ENCODE measurements around the gene ANK2. TPM values are rescaled to one million over a fixed set of nuclear protein-coding genes. Genes with fewer than 3 reads are reported as not detected.

The ANK2 gene
- total RNA-seq, 5 donors from 2014 or later (not counting 1 experiment from before 2014, with no cell fraction given): 0.25 to 0.62 (median 0.31) TPM; not detected in 1

DNA sequence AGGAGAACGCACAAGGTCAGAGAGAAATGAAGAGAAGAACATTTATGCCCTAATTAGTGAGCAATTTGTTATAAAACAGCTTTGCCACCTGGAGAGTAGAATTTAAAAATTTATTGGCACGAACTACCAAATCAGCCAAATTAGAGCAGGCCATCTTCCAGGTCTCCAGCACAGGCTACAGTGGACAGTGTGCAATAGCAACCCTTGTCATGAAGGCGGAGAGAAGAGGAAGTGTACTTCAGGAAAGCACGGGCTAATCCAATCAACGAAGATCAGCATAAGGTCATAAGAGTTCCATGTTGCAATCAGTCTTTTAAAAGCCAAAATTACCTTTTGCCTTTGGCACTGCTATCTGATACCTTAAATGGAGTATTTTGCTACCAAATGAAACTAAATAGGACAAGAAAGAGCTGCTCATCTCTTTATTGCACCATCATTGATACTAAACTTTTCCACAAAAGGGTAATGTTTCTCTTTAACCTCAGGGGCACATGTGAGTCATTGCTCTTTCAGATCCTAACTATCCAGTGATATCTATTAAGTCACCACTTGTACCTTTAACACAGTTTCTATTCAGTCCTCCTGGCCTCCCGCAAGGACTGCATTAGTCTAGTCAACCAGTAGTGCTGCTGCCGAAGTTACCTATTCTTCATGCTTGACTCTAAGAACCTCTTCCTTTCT, 19.9 kb downstream of the ANK2 start:
- H3K27me3 ChIP-seq (replicated peaks in 1 of 2; ENCODE audit: control insufficient read depth in 2 of 2, extremely low read depth in 1 of 2, insufficient read depth in 2 of 2, low read length in 1 of 2): no peaks in the 10 kb centered on the region
- H3K27ac ChIP-seq (ENCODE audit: low read length): no peak overlapping the region
- H3K9me3 ChIP-seq: no peaks in the 10 kb centered on the region
- no peak overlapping the region for H3K4me3 Mint-ChIP-seq
- H3K36me3 ChIP-seq (ENCODE audit: control insufficient read depth in 2 of 2, extremely low read depth in 1 of 2, insufficient read depth in 1 of 2, low read length in 1 of 2): no peaks in the 10 kb centered on the region
- no peaks in the 10 kb centered on the region for H3K4me1 ChIP-seq (ENCODE audit: control insufficient read depth in 1 of 2, extremely low read depth in 1 of 2, insufficient read depth in 2 of 2, low read length in 2 of 2)
- POLR2A ChIA-PET: no interaction called here
- peaks cover 5 to 8% of the 10 kb centered on the region in 2 donors for H3K27me3 Mint-ChIP-seq
- ATAC-seq (replicated peaks in 1 of 4) (no peak), DNase-seq (no peak)
- H3K27ac Mint-ChIP-seq: no peak overlapping the region
- CTCF ChIA-PET: no interaction called here
- H3K9me3 Mint-ChIP-seq: peaks cover 0 to 7% (median 0%) of the 10 kb centered on the region in 3 donors
- 80% methylated on average over 7 of the region's 7 CpGs for WGBS (ENCODE audit: insufficient coverage)
- H3K4me1 Mint-ChIP-seq: no peaks in the 10 kb centered on the region
- no peak overlapping the region for H3K4me3 ChIP-seq (ENCODE audit: control insufficient read depth in 1 of 2, extremely low read depth in 1 of 2, low read length in 1 of 2)
- no peaks in the 10 kb centered on the region for H3K36me3 Mint-ChIP-seq

GRCh38 chr4:113070755-113071154, 21.3 kb downstream of the ANK2 start:
- peaks cover 5 to 8% of the 10 kb centered on the region in 2 donors for H3K27me3 Mint-ChIP-seq
- no peaks in the 10 kb centered on the region for H3K36me3 Mint-ChIP-seq
- peaks cover 0 to 7% (median 0%) of the 10 kb centered on the region in 3 donors for H3K9me3 Mint-ChIP-seq
- H3K27me3 ChIP-seq (replicated peaks in 1 of 2; ENCODE audit: control insufficient read depth in 2 of 2, extremely low read depth in 1 of 2, insufficient read depth in 2 of 2, low read length in 1 of 2): no peaks in the 10 kb centered on the region
- H3K4me1 Mint-ChIP-seq: no peaks in the 10 kb centered on the region
- no peak overlapping the region for H3K27ac ChIP-seq (ENCODE audit: low read length)
- ATAC-seq (replicated peaks in 1 of 4) (no peak), DNase-seq (no peak)
- no CpG with 5 or more reads among the region's 2 CpGs for WGBS (ENCODE audit: insufficient coverage)
- H3K36me3 ChIP-seq (ENCODE audit: control insufficient read depth in 2 of 2, extremely low read depth in 1 of 2, insufficient read depth in 1 of 2, low read length in 1 of 2): no peaks in the 10 kb centered on the region
- H3K4me1 ChIP-seq (ENCODE audit: control insufficient read depth in 1 of 2, extremely low read depth in 1 of 2, insufficient read depth in 2 of 2, low read length in 2 of 2): no peaks in the 10 kb centered on the region
- no peak overlapping the region for H3K4me3 ChIP-seq (ENCODE audit: control insufficient read depth in 1 of 2, extremely low read depth in 1 of 2, low read length in 1 of 2)
- no peaks in the 10 kb centered on the region for H3K9me3 ChIP-seq
- no peak overlapping the region for H3K27ac Mint-ChIP-seq
- no peak overlapping the region for H3K4me3 Mint-ChIP-seq
- ChIA-PET CTCF (no interaction called here), POLR2A (no interaction called here)

DNA sequence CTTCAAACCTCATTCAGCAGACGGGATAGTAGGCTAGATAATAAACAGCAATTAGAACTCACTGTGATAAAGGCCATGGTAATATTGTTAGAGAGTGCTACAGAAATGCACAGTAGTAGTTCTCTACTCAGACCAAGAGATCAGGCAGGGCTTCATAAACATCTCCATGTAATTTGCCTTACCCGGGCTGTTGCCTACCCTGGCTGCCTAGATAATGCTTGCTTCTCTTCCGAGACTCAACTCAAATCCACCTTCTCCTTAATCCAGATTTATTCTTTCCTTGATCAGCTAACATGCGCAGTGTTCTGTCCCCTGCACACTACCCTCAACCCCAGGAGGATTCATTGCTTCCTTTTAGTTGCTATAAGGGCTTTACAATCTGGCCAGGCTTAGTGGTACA, 21.8 kb downstream of the ANK2 start:
- ATAC-seq (replicated peaks in 1 of 4): no peak
- WGBS (ENCODE audit: insufficient coverage): 82% methylated on average over 3 of the region's 4 CpGs

DNA sequence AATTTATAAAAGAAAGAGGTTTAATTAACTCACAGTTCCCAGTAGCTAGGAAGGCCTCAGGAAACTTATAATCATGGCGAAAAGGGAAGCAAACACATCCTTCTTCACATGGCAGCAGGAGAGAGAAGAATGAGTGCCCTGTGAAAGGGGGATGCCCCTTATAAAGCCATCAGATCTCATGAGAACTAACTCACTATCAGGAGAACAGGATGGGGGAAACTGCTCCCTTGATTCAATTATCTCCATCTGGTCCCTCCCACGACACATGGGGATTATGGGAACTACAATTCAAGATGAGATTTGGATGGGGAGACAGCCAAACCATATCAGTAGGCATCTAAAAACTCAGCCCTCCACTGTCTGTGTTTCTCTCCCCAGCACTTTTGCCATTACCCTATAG, 22.4 kb downstream of the ANK2 start:
- H3K27ac ChIP-seq (ENCODE audit: low read length): no peak overlapping the region
- ChIA-PET POLR2A (no interaction called here), CTCF (no interaction called here)
- no peaks in the 10 kb centered on the region for H3K27me3 ChIP-seq (replicated peaks in 1 of 2; ENCODE audit: control insufficient read depth in 2 of 2, extremely low read depth in 1 of 2, insufficient read depth in 2 of 2, low read length in 1 of 2)
- no peaks in the 10 kb centered on the region for H3K36me3 Mint-ChIP-seq
- no peaks in the 10 kb centered on the region for H3K9me3 ChIP-seq
- no CpG with 5 or more reads among the region's 2 CpGs for WGBS (ENCODE audit: insufficient coverage)
- no peaks in the 10 kb centered on the region for H3K36me3 ChIP-seq (ENCODE audit: control insufficient read depth in 2 of 2, extremely low read depth in 1 of 2, insufficient read depth in 1 of 2, low read length in 1 of 2)
- no peak overlapping the region for H3K4me3 ChIP-seq (ENCODE audit: control insufficient read depth in 1 of 2, extremely low read depth in 1 of 2, low read length in 1 of 2)
- ATAC-seq (replicated peaks in 1 of 4): no peak
- H3K4me1 Mint-ChIP-seq: no peaks in the 10 kb centered on the region
- peaks cover 0 to 4% of the 10 kb centered on the region in 2 donors for H3K27me3 Mint-ChIP-seq
- H3K9me3 Mint-ChIP-seq: peaks cover 0 to 4% (median 0%) of the 10 kb centered on the region in 3 donors
- no peaks in the 10 kb centered on the region for H3K4me1 ChIP-seq (ENCODE audit: control insufficient read depth in 1 of 2, extremely low read depth in 1 of 2, insufficient read depth in 2 of 2, low read length in 2 of 2)
- H3K4me3 Mint-ChIP-seq: no peak overlapping the region
- no peak overlapping the region for H3K27ac Mint-ChIP-seq
- no peak for DNase-seq

More for the DNA sequence above, 21.8 kb downstream of the ANK2 start:
- H3K9me3 Mint-ChIP-seq: peaks cover 0 to 7% (median 0%) of the 10 kb centered on the region in 3 donors
- no peak overlapping the region for H3K27ac ChIP-seq (ENCODE audit: low read length)
- H3K4me3 Mint-ChIP-seq: no peak overlapping the region
- no peaks in the 10 kb centered on the region for H3K4me1 Mint-ChIP-seq
- ChIA-PET POLR2A (no interaction called here), CTCF (no interaction called here)
- no peaks in the 10 kb centered on the region for H3K4me1 ChIP-seq (ENCODE audit: control insufficient read depth in 1 of 2, extremely low read depth in 1 of 2, insufficient read depth in 2 of 2, low read length in 2 of 2)
- H3K36me3 Mint-ChIP-seq: no peaks in the 10 kb centered on the region
- no peak for DNase-seq
- H3K27ac Mint-ChIP-seq: no peak overlapping the region
- no peaks in the 10 kb centered on the region for H3K36me3 ChIP-seq (ENCODE audit: control insufficient read depth in 2 of 2, extremely low read depth in 1 of 2, insufficient read depth in 1 of 2, low read length in 1 of 2)
- H3K27me3 ChIP-seq (replicated peaks in 1 of 2; ENCODE audit: control insufficient read depth in 2 of 2, extremely low read depth in 1 of 2, insufficient read depth in 2 of 2, low read length in 1 of 2): no peaks in the 10 kb centered on the region
- no peaks in the 10 kb centered on the region for H3K9me3 ChIP-seq
- peaks cover 4 to 8% of the 10 kb centered on the region in 2 donors for H3K27me3 Mint-ChIP-seq
- H3K4me3 ChIP-seq (ENCODE audit: control insufficient read depth in 1 of 2, extremely low read depth in 1 of 2, low read length in 1 of 2): no peak overlapping the region

DNA sequence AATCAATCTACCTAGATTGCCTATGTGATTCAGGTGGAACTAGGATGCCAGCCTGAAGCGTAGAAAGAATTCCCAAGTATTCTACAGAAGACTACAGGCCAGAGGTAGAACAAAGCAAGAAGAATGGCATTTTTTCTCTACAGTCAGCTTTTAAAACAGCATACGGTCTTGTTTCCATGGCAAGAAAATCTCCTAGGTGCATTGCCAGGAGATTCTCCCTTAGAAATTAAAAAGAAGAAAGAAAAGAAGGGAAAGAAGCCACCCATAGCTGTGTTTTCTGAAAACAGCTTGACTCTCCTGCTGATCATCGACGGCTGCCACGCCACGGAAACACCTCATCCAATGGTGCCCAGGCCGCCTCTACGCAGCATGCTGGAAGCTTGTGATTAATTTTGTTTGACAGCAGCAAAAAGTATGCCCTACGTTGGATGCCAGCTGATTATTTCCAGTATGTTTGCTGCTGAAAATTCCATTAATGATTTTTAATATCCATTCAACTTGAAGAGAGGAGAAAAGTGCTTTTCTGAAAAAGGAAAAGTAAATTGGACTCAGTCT, 24.1 kb downstream of the ANK2 start:
- DNase-seq: no peak
- H3K27me3 ChIP-seq (replicated peaks in 1 of 2; ENCODE audit: control insufficient read depth in 2 of 2, extremely low read depth in 1 of 2, insufficient read depth in 2 of 2, low read length in 1 of 2): no peaks in the 10 kb centered on the region
- no peaks in the 10 kb centered on the region for H3K4me1 Mint-ChIP-seq
- ChIA-PET CTCF (no interaction called here), POLR2A (no interaction called here)
- no peaks in the 10 kb centered on the region for H3K36me3 ChIP-seq (ENCODE audit: control insufficient read depth in 2 of 2, extremely low read depth in 1 of 2, insufficient read depth in 1 of 2, low read length in 1 of 2)
- H3K4me1 ChIP-seq (ENCODE audit: control insufficient read depth in 1 of 2, extremely low read depth in 1 of 2, insufficient read depth in 2 of 2, low read length in 2 of 2): no peaks in the 10 kb centered on the region
- H3K27ac ChIP-seq (ENCODE audit: low read length): no peak overlapping the region
- no peaks in the 10 kb centered on the region for H3K27me3 Mint-ChIP-seq
- H3K9me3 Mint-ChIP-seq: peaks cover 0 to 4% (median 0%) of the 10 kb centered on the region in 3 donors
- H3K36me3 Mint-ChIP-seq: no peaks in the 10 kb centered on the region
- no peaks in the 10 kb centered on the region for H3K9me3 ChIP-seq
- H3K27ac Mint-ChIP-seq: no peak overlapping the region
- 98% methylated on average over 6 of the region's 9 CpGs for WGBS (ENCODE audit: insufficient coverage)
- no peak overlapping the region for H3K4me3 ChIP-seq (ENCODE audit: control insufficient read depth in 1 of 2, extremely low read depth in 1 of 2, low read length in 1 of 2)
- H3K4me3 Mint-ChIP-seq: no peak overlapping the region
- ATAC-seq (replicated peaks in 1 of 4): no peak

DNA sequence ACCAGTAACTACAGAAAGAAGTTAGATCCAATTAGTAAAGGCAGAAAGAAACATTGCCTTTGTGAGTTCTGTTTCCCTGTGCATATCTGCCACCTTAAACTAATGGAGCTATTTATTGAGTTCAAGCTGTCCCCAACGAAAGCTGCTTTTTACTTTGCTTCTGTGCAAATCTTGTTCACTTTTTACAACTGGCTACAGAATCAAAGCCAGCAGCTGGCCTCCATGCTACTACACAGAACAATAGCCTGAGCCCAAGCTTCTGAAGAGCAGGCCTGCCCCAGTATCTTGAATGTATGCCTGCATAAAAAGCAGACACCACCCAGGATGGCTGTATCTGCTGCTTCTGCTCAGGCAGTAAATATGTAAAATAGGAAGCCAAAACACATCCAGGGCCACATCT, 28.1 kb downstream of the ANK2 start:
- ChIA-PET CTCF (no interaction called here), POLR2A (no interaction called here)
- Mint-ChIP-seq H3K4me3 (no peak overlapping the region), H3K27me3 (no peaks in the 10 kb centered on the region), H3K36me3 (no peaks in the 10 kb centered on the region), H3K27ac (no peak overlapping the region), H3K4me1 (no peaks in the 10 kb centered on the region), H3K9me3 (no peaks in the 10 kb centered on the region)
- Histone ChIP-seq H3K27ac (ENCODE audit: low read length) (no peak overlapping the region), H3K27me3 (replicated peaks in 1 of 2; ENCODE audit: control insufficient read depth in 2 of 2, extremely low read depth in 1 of 2, insufficient read depth in 2 of 2, low read length in 1 of 2) (no peaks in the 10 kb centered on the region), H3K36me3 (ENCODE audit: control insufficient read depth in 2 of 2, extremely low read depth in 1 of 2, insufficient read depth in 1 of 2, low read length in 1 of 2) (no peaks in the 10 kb centered on the region), H3K4me3 (ENCODE audit: control insufficient read depth in 1 of 2, extremely low read depth in 1 of 2, low read length in 1 of 2) (no peak overlapping the region), H3K4me1 (ENCODE audit: control insufficient read depth in 1 of 2, extremely low read depth in 1 of 2, insufficient read depth in 2 of 2, low read length in 2 of 2) (no peaks in the 10 kb centered on the region), H3K9me3 (no peaks in the 10 kb centered on the region)
- WGBS (ENCODE audit: insufficient coverage): 57% methylated on average over 1 of the region's 1 CpG
- DNase-seq (no peak), ATAC-seq (replicated peaks in 1 of 4) (no peak)
